Measurements from ENCODE around the gene DDB1.

Gene DDB1

DNA sequence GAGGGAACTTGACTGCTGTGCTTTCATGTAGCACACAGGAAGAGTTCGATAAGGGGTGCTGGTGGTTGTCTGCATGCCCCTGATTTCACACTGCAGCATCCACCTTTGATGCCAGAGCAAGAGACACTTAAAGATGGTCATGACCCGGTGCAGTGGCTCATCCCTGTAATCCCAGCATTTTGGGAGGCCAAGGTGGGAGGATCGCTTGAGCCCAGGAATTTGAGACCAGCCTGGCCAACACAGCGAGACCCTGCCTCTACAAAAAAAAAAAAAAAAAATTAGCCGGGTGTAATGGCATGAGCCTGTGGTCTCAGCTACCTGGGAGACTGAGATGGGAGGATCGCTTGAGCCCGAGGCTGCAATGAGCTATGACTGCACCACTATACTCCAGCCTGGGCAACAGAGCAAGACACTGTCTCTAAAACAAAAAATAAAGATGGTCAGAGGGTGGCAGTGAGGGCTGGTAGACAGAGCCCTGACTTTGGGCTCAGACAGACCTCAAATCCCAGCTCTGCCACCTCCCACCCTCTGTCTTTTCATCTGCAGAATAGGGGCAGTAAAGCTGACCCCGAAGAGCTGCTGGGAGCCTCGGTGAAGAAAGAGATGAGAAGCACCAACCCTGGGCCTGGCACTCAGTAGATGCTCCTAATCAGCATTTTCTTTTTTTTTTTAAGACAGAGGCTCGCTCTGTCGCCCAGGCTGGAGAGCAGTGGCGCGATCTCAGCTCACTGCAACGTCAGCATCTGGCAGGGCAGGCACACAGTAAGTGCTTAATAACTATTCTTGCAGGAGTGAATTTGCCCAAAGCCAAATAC lies 55.5 kb downstream of the DDB1 start:
- H3F3A ChIP-seq (ENCODE audit: insufficient read depth, low read length), result no peaks in the 10 kb centered on the region
- H3K4me1 ChIP-seq (ENCODE audit: insufficient read depth, low read length, severe bottlenecking), result no peaks in the 10 kb centered on the region

DNA sequence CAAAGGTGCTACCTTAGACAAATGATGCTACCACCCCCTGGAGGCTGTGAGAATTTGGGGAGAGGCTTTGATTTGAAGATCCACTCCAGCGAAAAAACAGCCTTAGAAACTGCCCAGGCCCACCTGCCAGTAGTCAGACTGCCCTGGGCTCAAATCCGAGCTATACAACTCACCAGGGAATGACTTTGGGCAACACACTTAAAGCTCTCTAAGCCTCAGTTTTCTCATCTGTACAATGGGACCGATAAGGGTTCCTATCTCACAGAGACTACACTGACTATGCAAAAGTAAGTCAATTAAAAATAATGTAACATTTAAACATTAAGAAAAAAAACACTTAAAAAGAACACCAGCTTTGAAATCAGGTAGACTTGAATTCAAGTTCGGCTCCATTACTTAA lies 57.7 kb downstream of the DDB1 start:
- no peak for TF ChIP-seq EZH2 (IDR thresholded peaks at IDR 0.05; ENCODE audit: borderline replicate concordance, low read length)
- TF ChIP-seq, protein P1, sequence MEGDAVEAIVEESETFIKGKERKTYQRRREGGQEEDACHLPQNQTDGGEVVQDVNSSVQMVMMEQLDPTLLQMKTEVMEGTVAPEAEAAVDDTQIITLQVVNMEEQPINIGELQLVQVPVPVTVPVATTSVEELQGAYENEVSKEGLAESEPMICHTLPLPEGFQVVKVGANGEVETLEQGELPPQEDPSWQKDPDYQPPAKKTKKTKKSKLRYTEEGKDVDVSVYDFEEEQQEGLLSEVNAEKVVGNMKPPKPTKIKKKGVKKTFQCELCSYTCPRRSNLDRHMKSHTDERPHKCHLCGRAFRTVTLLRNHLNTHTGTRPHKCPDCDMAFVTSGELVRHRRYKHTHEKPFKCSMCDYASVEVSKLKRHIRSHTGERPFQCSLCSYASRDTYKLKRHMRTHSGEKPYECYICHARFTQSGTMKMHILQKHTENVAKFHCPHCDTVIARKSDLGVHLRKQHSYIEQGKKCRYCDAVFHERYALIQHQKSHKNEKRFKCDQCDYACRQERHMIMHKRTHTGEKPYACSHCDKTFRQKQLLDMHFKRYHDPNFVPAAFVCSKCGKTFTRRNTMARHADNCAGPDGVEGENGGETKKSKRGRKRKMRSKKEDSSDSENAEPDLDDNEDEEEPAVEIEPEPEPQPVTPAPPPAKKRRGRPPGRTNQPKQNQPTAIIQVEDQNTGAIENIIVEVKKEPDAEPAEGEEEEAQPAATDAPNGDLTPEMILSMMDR (IDR thresholded peaks at IDR 0.05; ENCODE audit: low read length), result 0 out of 2 replicates have a peak, but pooled peaks have one; percentile 5
- no peak overlapping the region for H3K27ac ChIP-seq (ENCODE audit: low read depth, low read length, poor library complexity, severe bottlenecking)

More for the DNA sequence above, 55.5 kb downstream of the DDB1 start:
- H3K9me3 ChIP-seq (ENCODE audit: low read length), result no peaks in the 10 kb centered on the region
- TF ChIP-seq, protein P1 (IDR thresholded peaks at IDR 0.05; ENCODE audit: low read length), result no peak
- TF ChIP-seq EZH2 (IDR thresholded peaks at IDR 0.05; ENCODE audit: borderline replicate concordance, low read length), result no peak
- no peaks in the 10 kb centered on the region; the same call in 1 of the 2 replicates for H3K36me3 ChIP-seq (ENCODE audit: insufficient read depth, low read length)
- no peaks in the 10 kb centered on the region for H4K20me1 ChIP-seq (ENCODE audit: insufficient read depth, low read length)
- H3K4me2 ChIP-seq (ENCODE audit: low read length), result no peak overlapping the region
- no peaks in the 10 kb centered on the region for H3K9me2 ChIP-seq (ENCODE audit: low read depth, low read length)
- H2AFZ ChIP-seq (ENCODE audit: low read length), result no peak overlapping the region
- H3K4me3 ChIP-seq (ENCODE audit: low read depth, low read length, poor library complexity, severe bottlenecking), result no peak overlapping the region
- no peaks in the 10 kb centered on the region for H3K79me2 ChIP-seq (ENCODE audit: insufficient read depth, low read length)
- no peaks in the 10 kb centered on the region for H3K27me3 ChIP-seq (ENCODE audit: insufficient read depth, low read length)
- H3K27ac ChIP-seq (ENCODE audit: low read depth, low read length, poor library complexity, severe bottlenecking), result no peak overlapping the region
- H3K9ac ChIP-seq (ENCODE audit: low read length), result no peak overlapping the region

DNA sequence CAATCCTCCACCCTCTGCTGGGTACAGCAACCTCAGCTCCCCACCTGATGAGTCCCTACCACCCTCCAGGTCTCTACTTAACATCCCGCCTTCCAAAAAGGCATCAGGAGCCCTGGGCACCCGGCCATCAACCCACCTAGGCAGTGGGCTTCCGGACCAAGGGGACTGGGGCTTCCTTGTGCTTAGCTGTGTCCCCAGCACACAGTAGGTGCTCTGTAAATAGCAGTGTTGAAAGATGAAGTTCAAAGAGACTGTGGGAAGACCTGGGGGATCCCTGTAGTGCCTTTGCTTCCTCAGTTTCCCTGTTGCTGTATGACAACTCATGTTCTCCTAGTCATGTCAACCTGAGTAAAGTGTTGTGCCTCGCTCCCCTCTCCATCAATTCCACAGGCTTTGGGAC lies 58.8 kb downstream of the DDB1 start:
- Histone ChIP-seq H3K4me2 (ENCODE audit: low read length) (no peak overlapping the region), H2AFZ (ENCODE audit: low read length) (no peak overlapping the region), H3K9ac (ENCODE audit: low read length) (no peak overlapping the region), H3K36me3 (ENCODE audit: insufficient read depth, low read length) (no peaks in the 10 kb centered on the region; the same call in 1 of the 2 replicates), H4K20me1 (ENCODE audit: insufficient read depth, low read length) (no peaks in the 10 kb centered on the region), H3K9me3 (ENCODE audit: low read length) (no peaks in the 10 kb centered on the region), H3K9me2 (ENCODE audit: low read depth, low read length) (no peaks in the 10 kb centered on the region), H3F3A (ENCODE audit: insufficient read depth, low read length) (no peaks in the 10 kb centered on the region), H3K4me3 (ENCODE audit: low read depth, low read length, poor library complexity, severe bottlenecking) (no peak overlapping the region), H3K27ac (ENCODE audit: low read depth, low read length, poor library complexity, severe bottlenecking) (no peak overlapping the region), H3K4me1 (ENCODE audit: insufficient read depth, low read length, severe bottlenecking) (no peaks in the 10 kb centered on the region), H3K79me2 (ENCODE audit: insufficient read depth, low read length) (no peaks in the 10 kb centered on the region), H3K27me3 (ENCODE audit: insufficient read depth, low read length) (no peaks in the 10 kb centered on the region)
- TF ChIP-seq EZH2 (IDR thresholded peaks at IDR 0.05; ENCODE audit: borderline replicate concordance, low read length), result no peak
- TF ChIP-seq, protein P1 (IDR thresholded peaks at IDR 0.05; ENCODE audit: low read length), result no peak

More for the DNA sequence above, 57.7 kb downstream of the DDB1 start:
- H3K9me3 ChIP-seq (ENCODE audit: low read length), result no peaks in the 10 kb centered on the region
- no peaks in the 10 kb centered on the region for H4K20me1 ChIP-seq (ENCODE audit: insufficient read depth, low read length)
- H3K27me3 ChIP-seq (ENCODE audit: insufficient read depth, low read length), result no peaks in the 10 kb centered on the region
- H3K4me2 ChIP-seq (ENCODE audit: low read length), result no peak overlapping the region
- no peak overlapping the region for H2AFZ ChIP-seq (ENCODE audit: low read length)
- no peak overlapping the region for H3K4me3 ChIP-seq (ENCODE audit: low read depth, low read length, poor library complexity, severe bottlenecking)
- no peaks in the 10 kb centered on the region for H3K79me2 ChIP-seq (ENCODE audit: insufficient read depth, low read length)
- no peaks in the 10 kb centered on the region for H3K4me1 ChIP-seq (ENCODE audit: insufficient read depth, low read length, severe bottlenecking)
- H3K36me3 ChIP-seq (ENCODE audit: insufficient read depth, low read length), result no peaks in the 10 kb centered on the region; the same call in 1 of the 2 replicates
- H3K9me2 ChIP-seq (ENCODE audit: low read depth, low read length), result no peaks in the 10 kb centered on the region
- H3F3A ChIP-seq (ENCODE audit: insufficient read depth, low read length), result no peaks in the 10 kb centered on the region
- H3K9ac ChIP-seq (ENCODE audit: low read length), result no peak overlapping the region

Measured in OCI-LY1 (cell line).